ENCODE results near the gene HOXA3.
A peak's percentile ranks its signal among the peaks of the same experiment; 100 is the strongest.

The HOXA3 gene

GRCh38 chr7:27101957-27102580 lies 50.3 kb downstream of the HOXA3 start:
- DNase-seq (ENCODE audit: low read depth in 2 of 2), result no peak
- H3K4me3 ChIP-seq (replicated peaks in 1 of 2; ENCODE audit: low read depth in 2 of 2, low read length in 2 of 2), result no peak overlapping the region
- no peak for TF ChIP-seq CTCF (IDR thresholded peaks at IDR 0.05; ENCODE audit: low read depth, low read length)

GRCh38 chr7:27101171-27101956 lies 51.0 kb downstream of the HOXA3 start:
- no peak for DNase-seq (ENCODE audit: low read depth in 2 of 2)
- no peak for TF ChIP-seq CTCF (IDR thresholded peaks at IDR 0.05; ENCODE audit: low read depth, low read length)
- no peak overlapping the region for H3K4me3 ChIP-seq (replicated peaks in 1 of 2; ENCODE audit: low read depth in 2 of 2, low read length in 2 of 2)

- no peak for TF ChIP-seq CTCF (IDR thresholded peaks at IDR 0.05; ENCODE audit: low read depth, low read length)
- no peak overlapping the region for H3K4me3 ChIP-seq (replicated peaks in 1 of 2; ENCODE audit: low read depth in 2 of 2, low read length in 2 of 2)
- DNase-seq (ENCODE audit: low read depth in 2 of 2), result no peak
Observed at GRCh38 chr7:27100694-27101170, 51.7 kb downstream of the HOXA3 start.

GRCh38 chr7:27099453-27100370 lies 52.7 kb downstream of the HOXA3 start:
- no peak overlapping the region for H3K4me3 ChIP-seq (replicated peaks in 1 of 2; ENCODE audit: low read depth in 2 of 2, low read length in 2 of 2)
- TF ChIP-seq CTCF (IDR thresholded peaks at IDR 0.05; ENCODE audit: low read depth, low read length), result no peak
- no peak for DNase-seq (ENCODE audit: low read depth in 2 of 2)

- TF ChIP-seq CTCF (IDR thresholded peaks at IDR 0.05; ENCODE audit: low read depth, low read length), result no peak
- DNase-seq (ENCODE audit: low read depth in 2 of 2), result no peak
Observed at GRCh38 chr7:27098578-27099451, 53.6 kb downstream of the HOXA3 start.

More at GRCh38 chr7:27098578-27099451, 53.6 kb downstream of the HOXA3 start:
- peak overlapping the region in 1 of 2 donors; percentile 18 for H3K4me3 ChIP-seq (replicated peaks in 1 of 2; ENCODE audit: low read depth in 2 of 2, low read length in 2 of 2)
